Astrocyte (in vitro differentiated cells and primary cell): ENCODE measurements around the gene TMPRSS13. TPM values are rescaled to one million over a fixed set of nuclear protein-coding genes. Genes with fewer than 3 reads are reported as not detected.

Experiments used
- DNase-seq: peaks from one replicate; pipeline ENCODE4 v3.0.0-alpha.2; 2010; ENCODE audit warnings: low read depth
- FAIRE-seq: peaks from 2 replicates; lab custom pipeline; 2011; peaks lifted over from hg19 to GRCh38; lab: Jason Lieb, UNC
- H2AFZ ChIP-seq: 2 replicates; pipeline ENCODE4 v1.6.0; 2012; ENCODE audit warnings: low read depth, low read length, inconsistent platforms
- H3K27ac ChIP-seq: 2 replicates; pipeline ENCODE4 v1.5.1; 2011; ENCODE audit warnings: low read depth, low read length, inconsistent platforms
- H3K27me3 ChIP-seq: 2 replicates; pipeline ENCODE4 v1.6.0; 2011; ENCODE audit warnings: low read length, inconsistent platforms; ENCODE audit not compliant: insufficient read depth
- H3K36me3 ChIP-seq: 2 replicates; pipeline ENCODE4 v1.5.1; 2011; ENCODE audit warnings: low read length, inconsistent platforms; ENCODE audit not compliant: insufficient read depth
- H3K4me1 ChIP-seq: 2 replicates; pipeline ENCODE4 v1.5.1; 2011; ENCODE audit warnings: low read length, inconsistent platforms; ENCODE audit not compliant: insufficient read depth
- H3K4me2 ChIP-seq: 2 replicates; pipeline ENCODE4 v1.6.0; 2012; ENCODE audit warnings: low read length, inconsistent platforms
- H3K4me3 ChIP-seq: 2 replicates; pipeline ENCODE4 v1.5.1; 2011; ENCODE audit warnings: low read depth, mild to moderate bottlenecking, low read length, inconsistent platforms; ENCODE audit not compliant: insufficient read depth
- H3K79me2 ChIP-seq: 2 replicates; pipeline ENCODE4 v1.6.0; 2012; ENCODE audit warnings: mild to moderate bottlenecking, low read length, inconsistent platforms; ENCODE audit not compliant: insufficient read depth
- H3K9ac ChIP-seq: 2 replicates; pipeline ENCODE4 v1.6.0; 2012; ENCODE audit warnings: mild to moderate bottlenecking, low read length, inconsistent platforms
- H3K9me3 ChIP-seq: 2 replicates; pipeline ENCODE4 v1.5.1; 2012; ENCODE audit warnings: low read depth, mild to moderate bottlenecking, low read length, inconsistent platforms; ENCODE audit not compliant: insufficient read depth
- H4K20me1 ChIP-seq: 2 replicates; pipeline ENCODE4 v1.6.0; 2012; ENCODE audit warnings: low read length, inconsistent platforms; ENCODE audit not compliant: insufficient read depth
- H3K27ac Mint-ChIP-seq: one replicate; pipeline ENCODE4 v1.8.0; 2021; ENCODE audit warnings: mild to moderate bottlenecking, mixed read lengths; ENCODE audit not compliant: unreplicated experiment
- H3K27me3 Mint-ChIP-seq: one replicate; pipeline ENCODE4 v1.8.0; 2021; ENCODE audit warnings: low read depth, mixed read lengths; ENCODE audit not compliant: unreplicated experiment
- H3K36me3 Mint-ChIP-seq: one replicate; pipeline ENCODE4 v1.8.0; 2021; ENCODE audit warnings: low read depth, mixed read lengths; ENCODE audit not compliant: unreplicated experiment
- H3K4me1 Mint-ChIP-seq: one replicate; pipeline ENCODE4 v1.8.0; 2021; ENCODE audit warnings: low read depth, mixed read lengths; ENCODE audit not compliant: unreplicated experiment
- H3K4me3 Mint-ChIP-seq: one replicate; pipeline ENCODE4 v1.8.0; 2021; ENCODE audit warnings: mild to moderate bottlenecking, moderate library complexity, mixed read lengths; ENCODE audit not compliant: unreplicated experiment
- H3K9me3 Mint-ChIP-seq: one replicate; pipeline ENCODE4 v1.8.0; 2021; ENCODE audit warnings: mild to moderate bottlenecking, mixed read lengths; ENCODE audit not compliant: unreplicated experiment
- CTCF ChIP-seq: IDR thresholded peaks from 2 replicates; pipeline ENCODE4 v1.5.1; 2011; ENCODE audit warnings: low read depth, mild to moderate bottlenecking, inconsistent platforms, low read length, moderate library complexity; ENCODE audit not compliant: insufficient read depth
- EZH2 ChIP-seq: IDR thresholded peaks from 2 replicates; pipeline ENCODE4 v1.6.1; 2012; ENCODE audit warnings: mild to moderate bottlenecking, low read length, inconsistent platforms; ENCODE audit not compliant: insufficient read depth
- total RNA-seq: library from RNA; stranded (reverse); gene quantifications from 2 replicates; pipeline ENCODE4 v1.2.1, GENCODE V29; 2021

The TMPRSS13 gene
- total RNA-seq, 1 donor from 2014 or later: 0.66 TPM

- DNase-seq (no peak), FAIRE-seq (no peak)
- H3K27ac ChIP-seq: no peak overlapping the region
- H3K9me3 Mint-ChIP-seq: peaks cover 6% of the 10 kb centered on the region
- H3K4me1 Mint-ChIP-seq: no peaks in the 10 kb centered on the region
- no peak overlapping the region for H2AFZ ChIP-seq
- no peaks in the 10 kb centered on the region for H3K36me3 Mint-ChIP-seq
- no peak overlapping the region for H3K27ac Mint-ChIP-seq
- H3K9ac ChIP-seq: no peak overlapping the region
- H3K27me3 ChIP-seq: peaks cover 11% of the 10 kb centered on the region
- TF ChIP-seq EZH2 (no peak), CTCF (no peak)
- H3K36me3 ChIP-seq: no peaks in the 10 kb centered on the region
- no peaks in the 10 kb centered on the region for H3K79me2 ChIP-seq
- H3K27me3 Mint-ChIP-seq: peaks cover 7% of the 10 kb centered on the region
- no peaks in the 10 kb centered on the region for H3K9me3 ChIP-seq
- no peak overlapping the region for H3K4me2 ChIP-seq
- no peaks in the 10 kb centered on the region for H4K20me1 ChIP-seq
- no peaks in the 10 kb centered on the region for H3K4me1 ChIP-seq
- H3K4me3 ChIP-seq: no peak overlapping the region
- no peak overlapping the region for H3K4me3 Mint-ChIP-seq
Measured at GRCh38 chr11:117959438-117960149, 30.4 kb upstream of the TMPRSS13 start.

DNA sequence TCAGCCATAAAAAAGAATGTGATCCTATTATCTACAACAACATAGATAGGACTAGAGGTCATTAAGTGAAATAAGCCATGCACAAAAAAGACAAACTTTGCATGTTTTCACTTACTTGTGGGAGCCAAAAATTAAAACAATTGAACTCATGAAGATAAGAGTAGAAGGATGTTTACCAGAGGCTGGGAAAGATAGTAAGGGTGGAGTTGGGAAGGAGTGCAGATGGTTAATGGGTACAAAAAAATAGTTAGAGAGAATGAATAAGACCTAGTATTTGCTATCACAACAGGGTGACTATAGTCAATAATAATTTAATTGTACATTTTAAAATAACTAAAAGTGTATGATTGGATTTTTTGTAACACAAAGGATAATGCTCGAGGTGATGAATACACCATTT lies 29.7 kb upstream of the TMPRSS13 start:
- Histone ChIP-seq H4K20me1 (no peaks in the 10 kb centered on the region), H3K79me2 (no peaks in the 10 kb centered on the region), H3K27me3 (peaks cover 11% of the 10 kb centered on the region), H3K4me3 (no peak overlapping the region), H3K36me3 (no peaks in the 10 kb centered on the region), H3K27ac (no peak overlapping the region), H3K4me1 (no peaks in the 10 kb centered on the region), H3K9ac (no peak overlapping the region), H3K4me2 (no peak overlapping the region), H2AFZ (no peak overlapping the region), H3K9me3 (no peaks in the 10 kb centered on the region)
- DNase-seq (no peak), FAIRE-seq (no peak)
- no peaks in the 10 kb centered on the region for H3K4me1 Mint-ChIP-seq
- TF ChIP-seq CTCF (no peak), EZH2 (no peak)
- no peak overlapping the region for H3K4me3 Mint-ChIP-seq
- H3K27me3 Mint-ChIP-seq: peaks cover 9% of the 10 kb centered on the region
- H3K36me3 Mint-ChIP-seq: no peaks in the 10 kb centered on the region
- peaks cover 6% of the 10 kb centered on the region for H3K9me3 Mint-ChIP-seq
- no peak overlapping the region for H3K27ac Mint-ChIP-seq

DNA sequence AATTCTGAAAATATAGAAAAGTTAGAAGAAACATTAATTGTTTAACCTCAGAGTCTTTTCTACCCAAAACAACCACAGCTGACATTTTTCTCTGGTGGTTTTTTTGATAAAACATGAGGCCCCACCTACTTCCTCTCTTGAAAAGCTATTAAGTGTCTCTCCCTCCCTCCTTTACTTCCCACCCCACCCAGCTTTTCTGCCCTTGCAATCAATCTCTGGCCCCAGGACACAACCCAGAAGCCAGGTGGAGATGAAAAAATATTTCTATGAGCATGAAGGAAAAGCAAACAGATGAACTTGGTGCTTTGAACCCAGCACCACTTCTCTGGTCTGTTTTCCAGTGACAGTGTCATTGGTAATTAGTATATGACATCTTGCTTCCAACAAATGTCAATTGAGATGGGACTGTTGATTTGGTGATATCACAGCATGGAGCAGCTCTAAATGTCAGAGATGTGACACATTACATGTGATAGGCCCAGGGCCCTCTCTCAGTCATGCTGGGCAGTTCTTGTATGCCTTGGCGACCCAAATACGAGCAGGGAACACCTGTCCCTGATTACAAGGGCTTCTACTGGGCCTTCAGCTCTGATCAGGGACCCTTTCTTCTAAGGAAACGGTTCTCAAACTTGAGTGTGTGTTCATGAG lies 23.9 kb upstream of the TMPRSS13 start:
- FAIRE-seq: no peak
- H3K4me3 ChIP-seq: no peak overlapping the region
- no peak overlapping the region for H3K9ac ChIP-seq
- no peaks in the 10 kb centered on the region for H4K20me1 ChIP-seq
- H3K27ac Mint-ChIP-seq: no peak overlapping the region
- H3K9me3 Mint-ChIP-seq: peaks cover 6% of the 10 kb centered on the region
- H3K27ac ChIP-seq: no peak overlapping the region
- no peak overlapping the region for H3K4me3 Mint-ChIP-seq
- no peaks in the 10 kb centered on the region for H3K36me3 ChIP-seq
- no peak for TF ChIP-seq CTCF
- TF ChIP-seq EZH2: no peak
- H3K9me3 ChIP-seq: no peaks in the 10 kb centered on the region
- H3K79me2 ChIP-seq: no peaks in the 10 kb centered on the region
- H3K36me3 Mint-ChIP-seq: no peaks in the 10 kb centered on the region
- H3K27me3 ChIP-seq: peaks cover 19% of the 10 kb centered on the region
- peaks cover 37% of the 10 kb centered on the region for H3K27me3 Mint-ChIP-seq
- H2AFZ ChIP-seq: no peak overlapping the region
- no peak for DNase-seq
- no peaks in the 10 kb centered on the region for H3K4me1 ChIP-seq
- H3K4me1 Mint-ChIP-seq: peaks cover 3% of the 10 kb centered on the region
- H3K4me2 ChIP-seq: no peak overlapping the region
